Loucy (cell line): ENCODE measurements around the gene GPR18.

ENCODE experiments used
- EZH2phosphoT487 ChIP-seq: fragments of 200-600 bp; IDR thresholded peaks from 2 replicates; pipeline ENCODE4 v1.6.1; 2018; ENCODE audit warnings: antibody characterized with exemption, mild to moderate bottlenecking, moderate library complexity, borderline replicate concordance
- TF ChIP-seq, protein P1 (sequence below): fragments of 200-600 bp; sonication (generic); conservative IDR thresholded peaks from 2 replicates; pipeline ENCODE4 v1.5.1; 2014; ENCODE audit warnings: mild to moderate bottlenecking, antibody characterized with exemption, low read length

DNA sequence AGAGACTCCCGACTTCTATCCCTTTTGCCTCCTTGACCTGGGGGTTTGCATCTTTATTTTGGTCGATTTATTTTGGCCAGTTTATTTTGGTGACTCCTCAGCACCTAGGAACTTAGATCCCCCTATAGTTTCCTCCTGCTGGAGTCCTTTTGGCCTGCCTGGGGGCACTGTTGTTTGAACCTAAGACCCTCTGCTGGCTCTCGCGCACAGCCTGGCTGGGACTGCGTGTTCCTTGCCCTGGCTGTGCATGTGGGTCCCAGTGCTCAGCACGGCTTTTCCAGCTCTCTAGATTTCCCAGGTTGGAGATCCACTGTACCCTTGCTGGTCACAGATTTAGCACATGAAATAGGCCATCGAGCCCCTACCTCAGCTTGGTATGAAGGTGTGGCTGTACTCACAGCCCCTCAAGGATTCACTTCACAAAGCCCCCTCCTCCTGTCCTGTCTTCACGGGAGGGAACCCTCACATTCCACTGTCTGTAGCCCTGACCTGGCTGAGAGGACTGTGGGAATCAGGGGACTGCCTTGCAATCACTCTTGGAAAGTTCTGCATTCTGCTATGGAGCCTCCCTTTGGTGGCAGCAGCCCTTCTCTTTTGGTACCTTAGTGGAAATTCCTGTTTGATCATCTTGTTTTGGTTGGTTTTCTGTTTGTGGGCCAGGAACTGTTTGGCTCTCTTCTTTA lies 49.2 kb downstream of the GPR18 start:
- TF ChIP-seq, protein P1, sequence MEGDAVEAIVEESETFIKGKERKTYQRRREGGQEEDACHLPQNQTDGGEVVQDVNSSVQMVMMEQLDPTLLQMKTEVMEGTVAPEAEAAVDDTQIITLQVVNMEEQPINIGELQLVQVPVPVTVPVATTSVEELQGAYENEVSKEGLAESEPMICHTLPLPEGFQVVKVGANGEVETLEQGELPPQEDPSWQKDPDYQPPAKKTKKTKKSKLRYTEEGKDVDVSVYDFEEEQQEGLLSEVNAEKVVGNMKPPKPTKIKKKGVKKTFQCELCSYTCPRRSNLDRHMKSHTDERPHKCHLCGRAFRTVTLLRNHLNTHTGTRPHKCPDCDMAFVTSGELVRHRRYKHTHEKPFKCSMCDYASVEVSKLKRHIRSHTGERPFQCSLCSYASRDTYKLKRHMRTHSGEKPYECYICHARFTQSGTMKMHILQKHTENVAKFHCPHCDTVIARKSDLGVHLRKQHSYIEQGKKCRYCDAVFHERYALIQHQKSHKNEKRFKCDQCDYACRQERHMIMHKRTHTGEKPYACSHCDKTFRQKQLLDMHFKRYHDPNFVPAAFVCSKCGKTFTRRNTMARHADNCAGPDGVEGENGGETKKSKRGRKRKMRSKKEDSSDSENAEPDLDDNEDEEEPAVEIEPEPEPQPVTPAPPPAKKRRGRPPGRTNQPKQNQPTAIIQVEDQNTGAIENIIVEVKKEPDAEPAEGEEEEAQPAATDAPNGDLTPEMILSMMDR, result no peak
- no peak for TF ChIP-seq EZH2phosphoT487
